WTC11 (cell line): ENCODE results near the gene MAST4. TPM values are rescaled to one million over a fixed set of nuclear protein-coding genes. Genes with fewer than 3 reads are reported as not detected.

Experiments
- ATAC-seq: fragments of 200-7000 bp; cut with Tn5 transposase; 2 replicates; pipeline ENCODE4 v1.10.0; 2021; ENCODE audit warnings: mild to moderate bottlenecking, moderate library complexity
- CTCF ChIA-PET: fragments of 300-600 bp; sonication (Branson Sonifier 250); formaldehyde crosslinking; loops from one replicate; lab custom pipeline; 2021; ENCODE audit warnings: antibody characterized with exemption; lab: Charles Lee
- POLR2A ChIA-PET: fragments of 350-600 bp; sonication (Branson Sonifier 250); formaldehyde crosslinking; loops from one replicate; lab custom pipeline; 2021; ENCODE audit warnings: antibody characterized with exemption; lab: Charles Lee
- DNase-seq: peaks from one replicate; pipeline ENCODE4 v3.0.0; 2021; ENCODE audit warnings: low spot score
- H3K27ac Mint-ChIP-seq: 2 replicates; pipeline ENCODE4 v1.8.0; 2021; ENCODE audit warnings: mixed read lengths
- H3K27me3 Mint-ChIP-seq: 2 replicates; pipeline ENCODE4 v1.8.0; 2021; ENCODE audit warnings: low read depth, mild to moderate bottlenecking, moderate library complexity, mixed read lengths
- H3K36me3 Mint-ChIP-seq: 2 replicates; pipeline ENCODE4 v1.8.0; 2021; ENCODE audit warnings: mixed read lengths
- H3K4me1 Mint-ChIP-seq: 2 replicates; pipeline ENCODE4 v1.8.0; 2022; ENCODE audit warnings: mixed read lengths
- H3K4me3 Mint-ChIP-seq: 2 replicates; pipeline ENCODE4 v1.8.0; 2021; ENCODE audit warnings: mild to moderate bottlenecking, moderate library complexity, mixed read lengths
- H3K9me3 Mint-ChIP-seq: 2 replicates; pipeline ENCODE4 v1.8.0; 2021; ENCODE audit warnings: mixed read lengths
- AFF4 ChIP-seq: sonication (generic); formaldehyde crosslinking; IDR thresholded peaks from 2 replicates; pipeline ENCODE4 v1.8.1; 2023; ENCODE audit warnings: mild to moderate bottlenecking, missing genetic modification reagents, borderline replicate concordance
- AR ChIP-seq: fragments of 250-450 bp; sonication (Bioruptor Pico); IDR thresholded peaks from 2 replicates; pipeline ENCODE4 v1.9.0; 2021; ENCODE audit warnings: mild to moderate bottlenecking
- EMX1 ChIP-seq: fragments of 250-450 bp; sonication (Bioruptor Pico); IDR thresholded peaks from 2 replicates; pipeline ENCODE4 v1.8.0; 2021; ENCODE audit warnings: mild to moderate bottlenecking
- ETV6 ChIP-seq: sonication (generic); formaldehyde crosslinking; IDR thresholded peaks from 2 replicates; pipeline ENCODE4 v1.8.1; 2022; ENCODE audit warnings: mild to moderate bottlenecking, missing genetic modification reagents
- GTF2I ChIP-seq: fragments of 250-450 bp; sonication (Bioruptor Pico); conservative IDR thresholded peaks from 2 replicates; pipeline ENCODE4 v1.4.0; 2021; ENCODE audit warnings: mild to moderate bottlenecking
- HMGA2 ChIP-seq: fragments of 250-450 bp; sonication (Bioruptor Pico); IDR thresholded peaks from 2 replicates; pipeline ENCODE4 v1.4.0; 2021; ENCODE audit warnings: mild to moderate bottlenecking, moderate library complexity
- HMGXB4 ChIP-seq: sonication (generic); formaldehyde crosslinking; IDR thresholded peaks from 2 replicates; pipeline ENCODE4 v1.8.1; 2023; ENCODE audit warnings: mild to moderate bottlenecking, moderate library complexity, missing genetic modification reagents
- MXD4 ChIP-seq: fragments of 250-450 bp; sonication (Bioruptor Pico); IDR thresholded peaks from 2 replicates; pipeline ENCODE4 v1.8.0; 2021; ENCODE audit warnings: mild to moderate bottlenecking, moderate library complexity, borderline replicate concordance
- NFATC4 ChIP-seq: fragments of 250-450 bp; sonication (Bioruptor Pico); IDR thresholded peaks from 2 replicates; pipeline ENCODE4 v1.9.0; 2021; ENCODE audit warnings: mild to moderate bottlenecking
- NR1H2 ChIP-seq: sonication (generic); formaldehyde crosslinking; IDR thresholded peaks from 2 replicates; pipeline ENCODE4 v1.9.0; 2021; ENCODE audit warnings: mild to moderate bottlenecking, moderate library complexity, missing genetic modification reagents
- PRDM15 ChIP-seq: sonication (generic); formaldehyde crosslinking; IDR thresholded peaks from 2 replicates; pipeline ENCODE4 v1.8.0; 2022; ENCODE audit warnings: missing genetic modification reagents
- PREB ChIP-seq: sonication (generic); formaldehyde crosslinking; IDR thresholded peaks from 2 replicates; pipeline ENCODE4 v1.8.1; 2022; ENCODE audit warnings: mild to moderate bottlenecking, missing genetic modification reagents, moderate library complexity, borderline replicate concordance
- SMAD3 ChIP-seq: sonication (generic); formaldehyde crosslinking; IDR thresholded peaks from 2 replicates; pipeline ENCODE4 v1.8.0; 2022; ENCODE audit warnings: missing genetic modification reagents, mild to moderate bottlenecking, borderline replicate concordance
- SOX15 ChIP-seq: fragments of 250-450 bp; sonication (Bioruptor Pico); IDR thresholded peaks from 2 replicates; pipeline ENCODE4 v1.9.0; 2021; ENCODE audit warnings: mild to moderate bottlenecking
- ZMAT4 ChIP-seq: fragments of 250-450 bp; sonication (Bioruptor Pico); IDR thresholded peaks from 2 replicates; pipeline ENCODE4 v1.9.0; 2021; ENCODE audit warnings: mild to moderate bottlenecking
- ZNF281 ChIP-seq: sonication (generic); formaldehyde crosslinking; IDR thresholded peaks from 2 replicates; pipeline ENCODE4 v1.8.0; 2023; ENCODE audit warnings: mild to moderate bottlenecking, missing genetic modification reagents
- ZNF416 ChIP-seq: fragments of 250-450 bp; sonication (Bioruptor Pico); IDR thresholded peaks from 2 replicates; pipeline ENCODE4 v1.9.0; 2021; ENCODE audit warnings: mild to moderate bottlenecking, inconsistent platforms
- total RNA-seq: library from RNA; stranded (reverse); gene quantifications from 3 replicates; pipeline ENCODE4 v1.2.3, GENCODE V29; 2021

Gene MAST4
- total RNA-seq, 1 experiment from 2014 or later, result 8.0 TPM

- POLR2A ChIA-PET, result no interaction called here
- H3K4me3 Mint-ChIP-seq, result no peak overlapping the region
- CTCF ChIA-PET, result no interaction called here
- no peak overlapping the region for H3K27ac Mint-ChIP-seq
- TF ChIP-seq AFF4, result no peak
- no peak for TF ChIP-seq SMAD3
- TF ChIP-seq SOX15 (CRISPR knock-in tag), result no peak
- TF ChIP-seq PREB (CRISPR knock-in tag), result no peak
- no peak for TF ChIP-seq GTF2I
- TF ChIP-seq AR (CRISPR knock-in tag), result no peak
- TF ChIP-seq EMX1, result no peak
- no peak for TF ChIP-seq NFATC4 (CRISPR knock-in tag)
- TF ChIP-seq PRDM15, result no peak
- TF ChIP-seq HMGA2 (CRISPR knock-in tag), result no peak
- TF ChIP-seq MXD4 (CRISPR knock-in tag), result no peak
- no peak for TF ChIP-seq HMGXB4 (CRISPR knock-in tag)
- TF ChIP-seq ZMAT4 (CRISPR knock-in tag), result no peak
- TF ChIP-seq ETV6, result no peak
- no peak for TF ChIP-seq ZNF281
- TF ChIP-seq NR1H2 (CRISPR knock-in tag), result no peak
- no peak for TF ChIP-seq ZNF416
- H3K4me1 Mint-ChIP-seq, result peaks cover under 1% of the 10 kb centered on the region; the same call in 1 of the 2 replicates
- H3K27me3 Mint-ChIP-seq, result peaks cover 3% of the 10 kb centered on the region; the same call in 1 of the 2 replicates
- DNase-seq (no peak), ATAC-seq (no peak)
- H3K36me3 Mint-ChIP-seq, result no peaks in the 10 kb centered on the region
- peaks cover under 1% of the 10 kb centered on the region; the same call in 1 of the 2 replicates for H3K9me3 Mint-ChIP-seq
These were observed 13.6 kb upstream of the MAST4 start for GRCh38 chr5:66582499-66583165.
